ENCODE measurements around the gene TF.
A peak's percentile ranks its signal among the peaks of the same experiment; 100 is the strongest.
"Not testable (repeated sequence)": the region's sequence is repeated elsewhere in the genome, so short reads cannot be mapped to it uniquely, and the experiment has no call there.

Gene TF

DNA sequence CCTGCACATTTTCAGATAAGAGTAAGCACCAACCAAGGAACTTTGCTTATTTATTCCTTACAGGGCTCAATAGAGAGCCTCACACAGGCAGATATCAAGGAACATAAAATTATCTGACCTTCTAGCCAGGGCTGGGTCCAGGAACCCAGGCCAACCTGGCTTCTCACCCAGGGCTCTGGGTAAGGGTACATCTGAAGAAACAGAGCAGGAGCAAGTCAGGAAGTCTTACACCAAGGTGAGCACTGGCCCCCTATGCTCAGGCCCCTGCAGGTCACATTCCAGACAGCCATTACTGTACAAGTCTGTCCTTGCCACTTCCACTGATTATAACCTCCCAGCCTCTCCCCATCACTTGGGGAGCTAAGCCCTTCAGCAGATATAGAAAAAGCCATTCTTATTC, 19.1 kb downstream of the TF start:
- DNase-seq (ENCODE audit: low spot score): no peak

- no peak for DNase-seq (ENCODE audit: low spot score)
Measured at GRCh38 chr3:133767607-133768006, 21.4 kb downstream of the TF start.

GRCh38 chr3:133769536-133769935, 23.3 kb downstream of the TF start:
- no peak for DNase-seq (ENCODE audit: low spot score)

GRCh38 chr3:133773732-133774131, 27.5 kb downstream of the TF start:
- DNase-seq (ENCODE audit: low spot score): no peak

GRCh38 chr3:133775309-133775708, 29.1 kb downstream of the TF start:
- no peak for DNase-seq (ENCODE audit: low spot score)

GRCh38 chr3:133775835-133776234, 29.6 kb downstream of the TF start:
- DNase-seq (ENCODE audit: low spot score): no peak

GRCh38 chr3:133776794-133777438, 30.7 kb downstream of the TF start:
- no peak for DNase-seq (ENCODE audit: low spot score)

DNA sequence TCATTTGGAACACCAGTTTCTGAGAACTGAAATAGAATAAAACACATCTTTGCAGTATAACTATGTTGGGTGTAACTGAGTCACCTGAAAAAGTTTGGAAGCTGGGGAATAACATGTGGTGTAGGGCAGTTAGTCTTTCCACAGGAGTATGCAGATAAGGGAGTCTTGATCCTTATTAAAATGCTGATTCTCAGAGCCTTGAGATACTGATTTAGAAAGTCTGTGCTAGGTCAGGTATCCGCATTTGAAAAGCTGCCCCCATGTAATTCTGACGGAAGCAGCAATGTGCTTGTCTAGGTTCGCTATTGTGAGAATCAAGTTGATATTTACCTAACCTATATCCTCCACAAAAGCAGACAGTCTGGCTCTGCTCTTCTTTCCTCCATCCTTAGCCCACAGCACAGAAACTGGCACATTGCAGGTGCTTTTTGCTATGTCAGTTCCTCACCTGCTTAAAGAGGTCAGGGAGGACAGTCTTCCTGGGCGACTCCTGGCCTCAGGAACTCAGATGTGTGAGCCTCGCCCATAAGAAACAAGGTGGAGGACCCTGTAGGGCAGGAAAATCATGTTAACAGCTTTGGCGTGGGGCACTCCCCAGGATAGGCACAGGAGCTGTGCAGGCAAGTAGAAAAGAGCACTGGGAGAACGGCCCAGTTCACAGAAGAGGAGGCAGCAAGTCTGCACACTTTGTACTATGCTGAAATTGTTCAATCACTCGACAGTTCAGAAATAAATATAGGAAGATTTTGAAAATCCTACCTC, 31.8 kb downstream of the TF start:
- no peak for DNase-seq (ENCODE audit: low spot score)

GRCh38 chr3:133779626-133780203, 33.5 kb downstream of the TF start:
- DNase-seq (ENCODE audit: low spot score): no peak

GRCh38 chr3:133780756-133781155, 34.6 kb downstream of the TF start:
- not testable (repeated sequence) for DNase-seq (ENCODE audit: low spot score)

DNA sequence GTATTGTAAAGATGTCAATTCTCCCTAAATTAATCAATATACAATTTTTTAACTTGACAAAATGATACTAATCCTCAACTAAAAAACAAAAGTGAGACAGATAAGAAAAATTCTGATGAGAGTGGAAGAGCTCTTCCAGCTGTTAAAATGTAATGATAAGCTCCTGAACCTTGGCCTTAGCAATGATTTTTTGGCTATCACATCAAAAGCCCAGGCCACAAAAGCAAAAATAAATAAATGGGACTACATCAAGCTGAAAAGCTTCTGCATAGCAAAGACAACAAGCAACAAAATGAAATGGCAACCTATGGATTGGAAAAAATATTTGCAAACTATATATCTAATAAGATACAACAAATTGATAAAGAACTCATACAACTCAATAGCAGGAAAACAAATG, 35.4 kb downstream of the TF start:
- DNase-seq (ENCODE audit: low spot score): no peak

DNA sequence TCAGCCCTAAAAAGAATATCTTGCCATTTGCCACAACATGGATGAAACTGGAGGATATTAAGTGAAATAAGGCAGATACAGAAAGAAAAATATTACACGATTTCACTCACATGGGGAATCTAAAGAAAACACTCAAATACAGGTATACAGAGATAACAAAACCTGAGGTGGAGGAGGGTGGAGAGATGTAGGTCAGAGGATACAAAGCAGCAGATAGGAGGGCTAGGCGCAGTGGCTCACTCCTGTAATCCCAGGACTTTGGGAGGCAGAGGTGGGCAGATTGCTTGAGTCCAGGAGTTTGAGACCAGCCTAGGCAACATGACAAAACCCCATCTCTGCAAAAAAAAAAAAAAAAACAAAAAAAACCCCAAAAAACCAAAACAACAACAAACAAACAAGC, 36.3 kb downstream of the TF start:
- no peak for DNase-seq (ENCODE audit: low spot score)

DNA sequence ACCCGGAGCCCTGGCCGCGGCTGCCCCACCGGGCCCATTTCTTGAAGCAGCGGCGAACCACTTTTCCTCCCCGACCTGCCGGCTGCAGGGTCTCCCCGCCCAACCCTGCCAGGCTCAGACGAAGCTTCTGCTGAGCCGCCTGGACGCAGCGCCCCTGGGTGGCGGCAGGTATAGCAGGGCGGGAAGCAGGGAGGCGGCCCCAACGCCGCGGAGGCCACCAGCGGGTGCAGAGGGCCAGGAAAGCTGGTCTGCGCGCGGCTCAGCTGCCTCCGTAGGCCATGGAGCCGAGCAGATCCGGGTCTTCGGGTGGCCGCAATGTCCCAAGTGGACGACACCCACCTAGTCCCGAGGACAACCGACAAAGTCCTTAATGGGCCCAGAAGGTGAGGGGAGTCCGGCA, 37.6 kb downstream of the TF start:
- DNase-seq (ENCODE audit: low spot score): no peak

DNA sequence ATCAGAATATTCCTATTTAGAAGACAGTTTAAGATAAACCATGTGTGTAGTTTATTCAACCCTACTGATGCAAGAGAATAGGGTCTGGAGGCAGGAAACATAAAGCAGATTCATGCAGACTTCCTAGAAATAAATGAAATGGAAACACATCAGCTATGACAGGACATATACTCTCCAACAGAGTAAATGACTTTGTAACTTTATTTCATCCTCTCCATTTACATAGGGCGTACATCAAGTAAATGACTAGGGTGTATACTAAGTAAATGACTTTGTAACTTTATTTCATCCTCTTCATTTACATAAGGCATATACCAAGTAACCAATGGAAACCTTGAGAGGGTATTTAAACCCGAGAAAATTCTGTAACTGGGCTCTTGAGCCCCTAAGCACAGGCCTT, 41.8 kb downstream of the TF start:
- no peak for DNase-seq (ENCODE audit: low spot score)

DNA sequence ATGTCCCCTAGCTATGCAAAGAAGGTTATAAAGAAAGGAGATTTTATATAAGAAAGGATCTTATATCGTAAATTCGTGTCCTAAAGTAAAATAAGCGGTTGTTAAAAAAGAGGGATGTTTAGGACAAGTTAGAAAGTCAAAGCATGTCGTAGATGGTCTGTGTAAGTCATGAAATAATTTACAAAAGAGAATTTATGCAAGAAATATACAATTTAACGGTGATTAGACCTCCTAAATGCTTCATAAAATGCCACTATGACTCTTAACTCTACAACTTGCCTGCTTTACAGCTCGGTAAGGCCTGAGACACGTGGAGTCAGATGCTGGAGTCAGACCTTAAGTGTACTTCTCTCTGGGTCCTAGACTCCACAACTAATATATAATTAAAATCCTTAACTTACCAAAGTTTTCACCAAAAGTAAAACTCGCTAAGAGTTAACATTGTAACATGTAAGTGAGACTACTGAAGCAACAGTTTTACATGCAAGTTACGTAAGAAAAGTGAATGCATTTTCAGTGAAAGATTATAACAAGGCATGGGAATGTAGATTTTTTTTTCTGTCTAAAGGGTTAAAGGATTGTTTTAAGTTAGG, 46.1 kb downstream of the TF start:
- peak; percentile 8 for DNase-seq (ENCODE audit: low spot score)

DNA sequence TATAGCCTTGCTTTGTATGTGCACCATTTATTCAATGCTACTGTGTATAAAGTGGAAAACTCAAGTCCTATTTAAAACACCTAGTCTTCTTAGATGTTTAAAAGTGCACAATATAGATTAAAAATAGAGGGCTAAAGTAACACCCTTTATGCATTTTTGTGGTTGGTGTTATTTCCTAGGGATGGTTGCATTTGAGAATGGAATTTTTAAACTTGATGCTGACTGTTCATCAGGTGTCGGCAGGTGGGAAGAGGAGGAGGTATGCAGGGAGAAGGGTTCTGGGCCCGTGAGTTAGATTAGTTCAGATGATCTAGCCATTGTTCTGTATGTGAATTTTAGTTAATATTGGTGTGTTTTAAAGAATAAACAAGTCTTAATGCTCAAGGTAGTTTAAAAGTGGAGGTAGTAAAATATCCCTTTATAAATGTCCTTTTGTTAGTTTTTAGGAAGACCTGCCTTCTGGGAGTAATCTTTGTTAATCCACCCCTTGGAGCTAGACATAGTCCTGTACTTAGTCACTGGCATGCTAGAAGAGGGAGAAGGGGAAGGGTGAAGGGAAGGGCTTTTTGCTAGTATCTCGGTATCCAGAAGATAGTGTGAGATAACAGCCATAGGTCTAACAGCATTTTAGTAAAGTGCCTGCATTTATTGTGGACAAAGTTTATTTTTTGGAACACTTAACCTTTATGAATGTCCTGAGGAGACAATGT, 51.4 kb downstream of the TF start:
- DNase-seq (ENCODE audit: low spot score): no peak

DNA sequence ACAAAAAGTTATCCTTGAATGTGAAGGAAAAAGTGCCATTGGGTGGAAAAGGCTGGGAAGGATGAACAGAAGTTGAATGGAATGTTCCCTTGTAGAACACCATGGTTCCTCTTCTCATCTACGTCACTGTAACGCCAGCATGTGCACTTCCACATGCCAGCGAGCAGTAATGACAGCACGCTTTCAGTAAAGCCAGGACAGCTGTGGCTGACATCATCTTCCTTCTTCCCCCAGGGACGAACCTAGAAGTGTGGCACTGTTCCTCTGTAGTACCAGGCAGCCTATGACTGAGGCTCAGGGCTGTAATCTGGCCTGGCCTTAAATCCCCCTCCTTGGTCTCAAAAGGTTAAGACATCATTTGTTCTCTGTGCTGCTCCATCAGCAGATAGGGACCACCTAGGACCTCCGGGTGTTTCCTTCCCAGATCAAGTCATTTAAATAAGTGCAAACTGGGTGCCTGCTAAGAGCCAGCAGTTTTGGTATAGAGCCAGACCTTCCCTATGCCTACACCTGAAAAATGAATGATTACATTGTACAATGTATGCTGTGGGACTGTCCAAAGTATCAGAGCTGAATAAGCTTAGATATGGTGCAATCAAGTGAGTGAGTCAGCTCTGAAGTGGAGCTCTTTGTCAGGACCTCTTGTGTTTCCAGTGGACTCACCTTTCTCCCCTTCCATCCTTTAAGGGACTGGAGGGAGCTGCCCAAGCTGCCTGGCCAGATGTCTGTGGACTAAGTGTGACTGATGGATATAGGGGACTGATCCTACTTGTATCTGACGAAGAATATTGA, 53.8 kb downstream of the TF start:
- DNase-seq (ENCODE audit: low spot score): no peak

- no peak for DNase-seq (ENCODE audit: low spot score)
Measured at GRCh38 chr3:133803469-133803868, 57.3 kb downstream of the TF start.

DNA sequence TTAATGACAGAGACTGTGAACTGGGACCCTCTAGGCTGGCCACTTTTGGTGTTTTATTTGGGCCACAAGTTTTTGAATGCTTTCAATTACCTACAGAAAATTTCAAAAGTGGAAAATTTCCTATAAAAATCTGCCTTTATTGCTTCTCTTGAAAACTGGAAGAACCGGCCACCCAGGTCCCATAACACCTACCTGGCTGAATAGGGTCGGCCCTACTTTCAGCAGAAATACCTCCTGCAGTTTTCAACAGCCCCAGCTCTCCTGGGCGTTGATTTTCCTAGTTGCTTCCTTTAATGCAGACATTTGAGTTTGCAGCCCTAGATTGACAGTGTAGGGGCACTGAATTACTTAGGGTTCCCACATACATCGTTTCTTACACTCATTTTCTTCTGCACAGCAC, 58.7 kb downstream of the TF start:
- no peak for DNase-seq (ENCODE audit: low spot score)

DNA sequence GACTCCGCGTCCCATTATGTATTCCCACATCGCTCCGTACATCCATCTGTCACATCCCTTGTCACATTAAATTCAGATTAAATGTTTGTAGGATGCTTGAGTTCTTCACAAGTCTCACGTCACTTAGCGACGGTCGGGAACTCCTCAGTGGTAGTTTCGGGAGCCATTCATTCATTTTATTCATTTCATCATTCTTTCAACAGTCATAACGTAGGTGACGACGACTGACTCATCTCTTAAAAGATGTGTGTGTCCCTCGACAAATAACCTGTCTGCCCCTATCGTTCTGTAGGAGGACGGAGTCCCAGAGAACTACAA, 59.1 kb downstream of the TF start:
- DNase-seq (ENCODE audit: low spot score): no peak

DNA sequence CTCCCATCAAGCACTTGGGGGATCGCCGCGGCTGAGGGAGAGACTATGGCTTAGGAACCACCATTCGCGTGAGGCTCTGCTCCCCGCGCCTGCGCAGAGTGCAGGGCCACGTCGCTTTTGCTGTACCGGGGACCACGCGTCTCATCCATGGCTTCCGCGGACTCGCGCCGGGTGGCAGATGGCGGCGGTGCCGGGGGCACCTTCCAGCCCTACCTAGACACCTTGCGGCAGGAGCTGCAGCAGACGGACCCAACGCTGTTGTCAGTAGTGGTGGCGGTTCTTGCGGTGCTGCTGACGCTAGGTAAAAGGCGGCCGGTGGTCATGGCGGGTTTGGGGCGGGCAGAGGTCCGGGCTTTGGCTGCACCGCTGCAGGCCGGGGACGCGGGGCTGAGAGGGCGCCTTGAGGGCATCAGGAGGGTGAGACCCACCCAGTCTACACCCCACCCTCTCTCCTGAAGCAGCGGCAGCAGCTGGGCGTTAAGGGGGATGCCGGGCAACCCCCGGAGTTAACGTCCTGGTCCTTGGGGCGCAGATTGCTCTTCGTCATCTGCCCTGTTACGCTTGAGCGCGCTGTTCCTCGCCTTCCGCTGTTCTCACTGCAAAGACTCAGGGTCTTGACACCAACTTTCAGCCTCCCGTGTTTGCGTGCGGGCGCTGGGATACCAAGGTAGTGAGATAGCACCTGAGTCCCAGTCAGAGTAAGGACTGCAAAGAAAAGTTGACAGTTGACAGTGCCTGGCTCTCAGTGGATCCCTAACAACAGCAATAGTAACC, 59.7 kb downstream of the TF start, which contains the start of gene SRPRB:
Gene SRPRB, plus strand, starts transcription at position 114 of the 774 bp plus-strand sequence. Its CDS starts 34 bp downstream, at position 148.
- peak; percentile 95 for DNase-seq (ENCODE audit: low spot score)
